Osteocyte (in vitro differentiated cells): ENCODE measurements around the gene HOXB9. TPM values are rescaled to one million over a fixed set of nuclear protein-coding genes. Genes with fewer than 3 reads are reported as not detected.

Experiments used
- DNase-seq: peaks from one replicate; pipeline ENCODE4 v3.0.0; 2021; ENCODE audit warnings: mixed read lengths; ENCODE audit not compliant: unreplicated experiment; ENCODE audit errors: extremely low spot score
- H3K27ac Mint-ChIP-seq: one replicate; pipeline ENCODE4 v1.8.0; 2021; ENCODE audit warnings: mild to moderate bottlenecking, mixed read lengths; ENCODE audit not compliant: unreplicated experiment
- H3K27me3 Mint-ChIP-seq: one replicate; pipeline ENCODE4 v1.8.0; 2021; ENCODE audit warnings: mixed read lengths; ENCODE audit not compliant: unreplicated experiment
- H3K36me3 Mint-ChIP-seq: one replicate; pipeline ENCODE4 v1.8.0; 2021; ENCODE audit warnings: mixed read lengths; ENCODE audit not compliant: unreplicated experiment
- H3K4me1 Mint-ChIP-seq: one replicate; pipeline ENCODE4 v1.8.0; 2021; ENCODE audit warnings: mixed read lengths; ENCODE audit not compliant: unreplicated experiment
- H3K4me3 Mint-ChIP-seq: one replicate; pipeline ENCODE4 v1.8.0; 2021; ENCODE audit warnings: mild to moderate bottlenecking, moderate library complexity, mixed read lengths; ENCODE audit not compliant: unreplicated experiment
- H3K9me3 Mint-ChIP-seq: one replicate; pipeline ENCODE4 v1.8.0; 2021; ENCODE audit warnings: mixed read lengths; ENCODE audit not compliant: unreplicated experiment
- CTCF ChIP-seq: fragments of 200-600 bp; sonication (generic); IDR thresholded peaks from 2 replicates; pipeline ENCODE4 v1.5.0; 2021; ENCODE audit warnings: antibody characterized with exemption, mild to moderate bottlenecking, moderate library complexity
- total RNA-seq: library from RNA; stranded (reverse); gene quantifications from 2 replicates; pipeline ENCODE4 v1.2.1, GENCODE V29; 2021

The HOXB9 gene
- total RNA-seq, 1 donor from 2014 or later, result not detected

DNA sequence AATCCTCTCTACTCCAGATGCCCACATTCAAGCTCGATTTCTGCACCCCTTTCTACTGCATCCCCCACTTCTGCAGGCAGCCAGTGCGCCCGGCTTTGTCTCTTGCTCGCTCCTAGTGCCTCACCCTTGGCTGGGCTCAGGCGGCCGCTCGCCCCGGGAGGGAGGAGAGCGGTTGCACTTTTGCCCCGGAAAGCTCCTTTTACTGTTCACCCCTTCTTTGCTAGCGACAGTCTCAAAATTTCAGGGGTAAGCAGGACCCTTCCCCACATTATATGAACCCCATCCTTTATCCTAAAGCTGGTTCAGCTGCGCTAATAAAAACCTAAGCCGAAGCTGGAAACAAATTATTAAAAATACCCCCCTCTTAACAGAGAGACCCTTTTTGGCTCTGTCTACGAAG, 33.6 kb downstream of the HOXB9 start:
- Mint-ChIP-seq H3K4me3 (no peak overlapping the region), H3K36me3 (no peaks in the 10 kb centered on the region), H3K4me1 (peaks cover 10% of the 10 kb centered on the region), H3K9me3 (no peaks in the 10 kb centered on the region), H3K27me3 (peaks cover 97% of the 10 kb centered on the region), H3K27ac (no peak overlapping the region)
- no peak for DNase-seq
- no peak for TF ChIP-seq CTCF

GRCh38 chr17:48592057-48592514, 34.1 kb downstream of the HOXB9 start:
- no peak for DNase-seq
- Mint-ChIP-seq H3K4me3 (no peak overlapping the region), H3K9me3 (no peaks in the 10 kb centered on the region), H3K27ac (no peak overlapping the region), H3K27me3 (peaks cover 97% of the 10 kb centered on the region), H3K4me1 (peaks cover 10% of the 10 kb centered on the region), H3K36me3 (no peaks in the 10 kb centered on the region)
- no peak for TF ChIP-seq CTCF

- Mint-ChIP-seq H3K4me3 (no peak overlapping the region), H3K36me3 (no peaks in the 10 kb centered on the region), H3K27me3 (peaks cover 97% of the 10 kb centered on the region), H3K9me3 (no peaks in the 10 kb centered on the region), H3K27ac (no peak overlapping the region), H3K4me1 (peaks cover 8% of the 10 kb centered on the region)
- no peak for DNase-seq
- no peak for TF ChIP-seq CTCF
Measured at GRCh38 chr17:48591255-48592056, 34.7 kb downstream of the HOXB9 start.

- H3K4me1 Mint-ChIP-seq, result peaks cover 12% of the 10 kb centered on the region
- H3K27ac Mint-ChIP-seq, result no peak overlapping the region
- no peak for DNase-seq
- H3K36me3 Mint-ChIP-seq, result no peaks in the 10 kb centered on the region
- no peaks in the 10 kb centered on the region for H3K9me3 Mint-ChIP-seq
- H3K27me3 Mint-ChIP-seq, result peaks cover 98% of the 10 kb centered on the region
- no peak overlapping the region for H3K4me3 Mint-ChIP-seq
- TF ChIP-seq CTCF, result no peak
Measured at GRCh38 chr17:48590607-48591161, 35.5 kb downstream of the HOXB9 start.

DNA sequence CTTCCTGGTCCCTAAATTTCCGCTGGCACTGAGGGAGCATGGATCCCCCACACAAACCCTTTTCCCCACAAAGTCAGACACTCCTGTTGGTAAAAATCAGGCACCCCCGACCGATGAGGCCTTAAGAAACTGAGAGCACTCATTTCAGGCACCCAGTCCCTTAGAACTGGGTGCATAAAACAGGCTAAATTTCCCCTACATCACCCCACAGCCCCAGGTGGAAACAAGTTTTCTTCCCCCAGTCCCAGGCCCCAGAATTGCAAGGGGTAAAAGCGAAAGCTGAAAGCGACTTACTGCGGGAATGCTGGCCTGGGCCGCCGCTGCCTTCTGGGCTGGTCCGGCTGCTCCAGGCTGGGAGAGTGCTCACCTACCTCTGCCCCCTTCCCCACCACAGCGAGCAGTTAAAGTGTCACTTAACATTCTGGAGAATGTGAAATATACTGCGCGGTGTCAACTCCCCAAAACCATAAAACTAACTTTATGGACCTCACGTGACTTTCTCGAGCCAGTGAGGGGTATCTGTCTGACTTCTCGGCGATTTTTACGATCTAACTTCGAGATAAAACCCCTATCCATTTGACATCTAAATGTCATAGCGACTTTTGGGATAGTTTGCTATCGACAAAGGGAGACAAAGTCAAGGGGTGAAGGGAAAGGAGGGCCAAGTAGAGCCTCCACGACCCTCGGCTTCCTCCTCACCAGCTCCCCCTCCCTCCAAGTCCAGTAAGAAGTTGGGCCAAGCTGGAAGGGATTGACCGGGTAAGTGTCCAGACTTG, 36.1 kb downstream of the HOXB9 start, which contains the start of gene HOXB3:
TSS of gene HOXB3 (minus strand) at position 411 of the 776 bp plus-strand sequence. CDS start 37,767 bp downstream, outside the sequence.
- peaks cover 98% of the 10 kb centered on the region for H3K27me3 Mint-ChIP-seq
- TF ChIP-seq CTCF, result no peak
- no peaks in the 10 kb centered on the region for H3K9me3 Mint-ChIP-seq
- no peak within 1 kb of the TSS for H3K27ac Mint-ChIP-seq
- no peaks in the 10 kb centered on the region for H3K36me3 Mint-ChIP-seq
- no peak within 1 kb of the TSS for H3K4me3 Mint-ChIP-seq
- H3K4me1 Mint-ChIP-seq, result peaks cover 18% of the 10 kb centered on the region
- no peak for DNase-seq
